Epithelial cell of esophagus (primary cell): ENCODE results near the gene TNFAIP6.

Experiments used
- DNase-seq: peaks from one replicate; pipeline ENCODE4 v3.0.0; 2010; ENCODE audit warnings: low read depth
- H3K4me3 ChIP-seq: 2 replicates; pipeline ENCODE4 v1.5.1; 2011; ENCODE audit warnings: mild to moderate bottlenecking, low read length, control low read depth
- TF ChIP-seq, protein P1 (sequence below): IDR thresholded peaks from 2 replicates; pipeline ENCODE4 v1.5.1; 2011; ENCODE audit warnings: low read depth, mild to moderate bottlenecking, low read length, control low read depth, inconsistent platforms; ENCODE audit not compliant: insufficient read depth; ENCODE audit errors: missing control alignments

TNFAIP6 gene

DNA sequence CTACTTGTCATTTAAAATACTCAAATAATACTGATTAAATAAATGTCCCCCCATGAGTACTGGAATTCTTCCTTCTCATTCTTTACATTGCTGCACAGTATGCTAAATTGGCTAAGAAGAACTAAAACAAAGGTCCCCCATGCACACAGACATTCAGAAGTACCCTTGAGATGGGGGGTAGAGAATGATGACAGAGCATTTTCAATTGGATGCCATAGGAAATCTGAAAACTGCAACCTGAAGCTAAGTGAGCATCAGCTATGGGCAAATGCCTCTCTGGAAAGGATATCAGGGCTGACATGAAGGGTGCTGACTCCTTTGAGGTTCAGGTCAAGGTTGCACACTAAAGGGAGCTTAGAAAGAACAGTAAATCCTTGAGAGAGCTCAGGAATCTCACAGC is 10.1 kb upstream of the TNFAIP6 start:
- TF ChIP-seq, protein P1, sequence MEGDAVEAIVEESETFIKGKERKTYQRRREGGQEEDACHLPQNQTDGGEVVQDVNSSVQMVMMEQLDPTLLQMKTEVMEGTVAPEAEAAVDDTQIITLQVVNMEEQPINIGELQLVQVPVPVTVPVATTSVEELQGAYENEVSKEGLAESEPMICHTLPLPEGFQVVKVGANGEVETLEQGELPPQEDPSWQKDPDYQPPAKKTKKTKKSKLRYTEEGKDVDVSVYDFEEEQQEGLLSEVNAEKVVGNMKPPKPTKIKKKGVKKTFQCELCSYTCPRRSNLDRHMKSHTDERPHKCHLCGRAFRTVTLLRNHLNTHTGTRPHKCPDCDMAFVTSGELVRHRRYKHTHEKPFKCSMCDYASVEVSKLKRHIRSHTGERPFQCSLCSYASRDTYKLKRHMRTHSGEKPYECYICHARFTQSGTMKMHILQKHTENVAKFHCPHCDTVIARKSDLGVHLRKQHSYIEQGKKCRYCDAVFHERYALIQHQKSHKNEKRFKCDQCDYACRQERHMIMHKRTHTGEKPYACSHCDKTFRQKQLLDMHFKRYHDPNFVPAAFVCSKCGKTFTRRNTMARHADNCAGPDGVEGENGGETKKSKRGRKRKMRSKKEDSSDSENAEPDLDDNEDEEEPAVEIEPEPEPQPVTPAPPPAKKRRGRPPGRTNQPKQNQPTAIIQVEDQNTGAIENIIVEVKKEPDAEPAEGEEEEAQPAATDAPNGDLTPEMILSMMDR = no peak
- H3K4me3 ChIP-seq = no peak overlapping the region
- DNase-seq = no peak

DNA sequence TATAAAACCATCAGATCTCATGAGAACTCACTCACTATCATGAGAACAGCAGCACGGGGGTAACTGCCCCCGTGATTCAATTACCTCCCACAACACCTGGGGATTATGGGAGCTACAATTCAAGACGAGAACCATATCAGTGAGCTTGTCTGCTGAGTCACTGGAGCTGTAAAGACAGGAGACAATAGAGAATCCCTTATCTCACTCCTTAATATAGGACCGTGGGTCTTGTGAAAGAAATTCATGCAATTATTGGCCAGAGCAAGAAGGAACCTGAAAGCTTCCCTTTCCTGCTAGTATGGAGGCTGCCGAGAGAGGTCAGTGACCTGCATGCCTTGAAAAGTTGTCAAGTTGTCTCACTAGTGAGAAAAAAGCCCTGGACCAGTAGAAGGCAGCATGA is 9.5 kb upstream of the TNFAIP6 start:
- DNase-seq = no peak
- TF ChIP-seq, protein P1 = no peak
- H3K4me3 ChIP-seq = no peak overlapping the region

DNA sequence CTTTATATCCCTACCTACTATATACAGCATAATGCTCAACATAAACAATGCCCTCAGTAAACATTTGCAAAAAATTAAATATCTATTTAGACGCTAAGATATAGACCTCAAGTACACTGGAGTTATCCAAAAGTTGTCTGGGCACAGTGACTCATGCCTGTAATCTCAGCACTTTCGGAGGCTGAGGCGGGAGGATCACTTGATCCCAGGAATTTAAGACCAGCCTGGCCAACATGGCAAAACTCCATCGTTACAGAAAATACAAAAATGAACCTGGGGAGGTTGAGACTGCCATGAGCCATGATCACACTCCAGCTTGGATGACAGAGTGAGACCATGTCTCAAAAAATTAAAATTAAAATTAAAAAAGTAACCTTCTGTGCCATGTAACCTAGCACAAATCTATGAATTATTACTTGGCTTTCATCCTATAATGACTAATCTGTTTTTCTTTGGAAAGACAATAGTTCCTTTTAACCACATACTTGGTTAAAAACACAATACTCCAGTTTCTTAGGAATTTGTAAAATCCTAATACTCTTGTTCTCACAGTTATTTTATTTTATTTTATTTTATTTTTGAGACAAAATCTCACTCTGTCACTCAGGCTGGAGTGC is 6.7 kb upstream of the TNFAIP6 start:
- no peak for DNase-seq
- TF ChIP-seq, protein P1 = no peak
- no peak overlapping the region for H3K4me3 ChIP-seq

DNA sequence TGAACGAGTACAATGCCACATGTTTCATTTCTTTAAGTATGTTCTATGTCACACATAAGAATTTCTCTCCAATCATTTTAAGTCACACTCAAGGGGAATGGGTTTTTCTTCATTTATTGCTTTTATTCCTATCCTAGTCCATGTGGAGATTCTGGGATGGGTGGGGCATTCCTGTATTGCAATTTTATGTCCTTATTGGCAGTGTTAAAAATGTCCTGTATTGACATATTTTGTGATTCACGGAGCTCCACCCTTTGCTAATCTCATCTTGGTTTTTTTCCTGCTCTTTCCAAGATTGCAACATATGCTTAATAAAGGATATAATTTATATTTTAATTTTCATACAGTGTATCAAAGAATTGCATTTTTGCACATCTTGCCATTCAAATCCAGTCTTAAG is 3.4 kb upstream of the TNFAIP6 start:
- H3K4me3 ChIP-seq = no peak overlapping the region
- no peak for DNase-seq
- TF ChIP-seq, protein P1 = no peak

DNA sequence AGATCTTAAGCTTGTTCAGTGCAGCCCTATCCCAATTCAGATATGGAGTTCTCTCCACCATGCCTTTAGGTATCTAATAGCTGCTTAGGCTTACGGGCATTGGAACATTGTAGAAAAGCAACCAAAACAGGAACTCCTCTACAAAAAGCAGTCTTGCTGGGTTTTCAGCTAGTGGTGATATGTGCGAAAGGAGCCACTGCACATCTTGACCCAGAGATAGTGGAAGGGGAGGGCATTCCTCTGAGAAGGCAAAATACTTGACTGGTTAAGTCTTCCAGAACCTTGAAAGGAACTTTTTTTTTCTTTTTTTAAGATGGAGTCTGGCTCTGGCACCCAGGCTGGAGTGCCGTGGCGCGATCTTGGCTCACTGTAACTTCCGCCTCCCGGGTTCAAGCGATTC is 2.6 kb upstream of the TNFAIP6 start:
- DNase-seq = no peak
- no peak overlapping the region for H3K4me3 ChIP-seq
- TF ChIP-seq, protein P1 = no peak

DNA sequence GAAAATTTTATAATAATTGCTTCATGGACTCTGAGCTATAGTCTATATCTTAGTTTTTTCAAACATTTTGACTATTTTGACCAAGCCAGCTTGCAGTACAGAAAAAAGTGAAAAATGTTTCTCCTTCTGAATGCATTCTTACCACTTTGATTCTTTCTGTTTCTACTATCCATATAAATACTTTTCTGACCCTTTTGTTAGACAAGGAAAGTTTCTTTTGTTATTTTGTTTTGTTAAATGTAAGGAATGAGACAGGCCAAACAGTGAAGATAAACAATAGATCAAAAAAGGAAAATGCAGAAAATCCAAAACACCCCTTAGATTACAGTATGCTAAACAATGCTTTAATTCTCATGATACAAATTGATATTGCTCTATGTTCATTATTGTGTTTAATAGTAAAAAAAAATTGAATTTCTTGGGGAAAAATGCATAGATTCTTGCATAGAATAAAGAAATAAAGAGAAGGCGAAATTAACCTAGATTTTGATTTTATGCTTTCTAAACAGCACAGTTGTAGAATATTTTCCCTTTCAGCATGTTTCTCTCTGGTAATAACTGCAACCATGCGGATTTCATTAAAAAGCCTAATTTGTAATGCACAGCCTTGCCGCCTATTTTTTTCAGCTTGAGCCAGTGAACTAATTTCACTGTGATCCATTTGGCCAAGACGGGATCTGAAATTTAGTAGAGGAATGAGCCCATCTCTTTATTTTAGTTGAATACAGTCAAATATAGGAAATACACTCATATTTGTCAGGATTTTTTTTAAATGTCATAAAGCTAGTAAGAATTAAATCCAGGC is 976 bp downstream of the TNFAIP6 start:
- no peak overlapping the region for H3K4me3 ChIP-seq
- no peak for DNase-seq
- TF ChIP-seq, protein P1 = no peak
